ENCODE measurements around the gene CPNE6. TPM values are rescaled to one million over a fixed set of nuclear protein-coding genes. Genes with fewer than 3 reads are reported as not detected.

CPNE6 gene
- total RNA-seq, 1 donor from 2014 or later, result not detected

DNA sequence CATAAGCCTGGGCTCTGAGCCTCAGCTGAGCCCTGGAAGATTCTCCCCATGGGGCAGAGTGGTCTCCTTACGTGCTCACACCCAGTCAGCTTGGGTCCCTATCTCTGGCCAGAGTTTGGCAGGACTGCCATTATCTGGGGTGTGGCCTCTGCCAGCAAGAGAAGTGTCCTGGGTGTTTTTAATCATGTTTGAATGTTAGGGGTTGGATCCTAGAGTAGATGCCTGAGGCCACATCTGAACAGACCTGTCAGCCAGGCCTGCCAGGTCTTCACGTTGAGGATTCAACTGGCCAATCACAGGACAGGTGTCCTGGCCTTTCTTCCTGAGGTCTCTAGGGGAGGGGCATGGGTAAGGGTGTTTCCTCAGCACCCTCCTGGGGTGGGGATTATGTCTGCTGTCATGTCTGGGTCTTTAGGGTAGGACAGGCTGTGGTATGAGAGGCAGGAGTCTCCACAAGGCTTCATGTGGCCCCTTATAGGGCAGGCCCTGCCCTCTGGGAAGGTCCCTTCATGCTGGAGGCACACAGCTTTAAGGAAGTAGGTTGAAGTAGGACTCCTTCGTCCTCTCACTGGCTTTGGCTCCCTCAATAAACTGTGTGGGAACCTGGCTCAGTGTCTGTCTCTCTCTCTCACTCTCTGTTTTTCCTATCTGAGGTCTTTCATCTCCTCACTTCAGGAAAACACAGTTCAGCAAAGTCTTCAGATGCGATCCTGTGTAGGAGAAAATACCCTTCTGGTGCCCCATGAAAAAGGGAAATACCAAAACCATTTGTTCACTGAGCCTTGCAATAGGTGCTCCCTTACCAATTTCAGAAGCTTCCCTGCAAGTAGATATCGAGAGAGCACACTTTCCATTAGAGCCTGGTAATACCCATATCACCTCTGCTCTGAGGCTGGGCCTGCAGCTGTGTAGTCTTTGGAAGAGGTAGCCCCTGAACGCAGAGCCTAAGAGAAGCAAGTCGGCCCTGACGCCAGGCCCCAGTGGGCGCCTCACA lies 52.4 kb downstream of the CPNE6 start:
- peaks cover 4% of the 10 kb centered on the region for H3K36me3 ChIP-seq (ENCODE audit: control insufficient read depth, insufficient read depth, low read length)
- H3K4me3 ChIP-seq (ENCODE audit: low read depth, low read length), result no peak overlapping the region
- TF ChIP-seq, protein P1, sequence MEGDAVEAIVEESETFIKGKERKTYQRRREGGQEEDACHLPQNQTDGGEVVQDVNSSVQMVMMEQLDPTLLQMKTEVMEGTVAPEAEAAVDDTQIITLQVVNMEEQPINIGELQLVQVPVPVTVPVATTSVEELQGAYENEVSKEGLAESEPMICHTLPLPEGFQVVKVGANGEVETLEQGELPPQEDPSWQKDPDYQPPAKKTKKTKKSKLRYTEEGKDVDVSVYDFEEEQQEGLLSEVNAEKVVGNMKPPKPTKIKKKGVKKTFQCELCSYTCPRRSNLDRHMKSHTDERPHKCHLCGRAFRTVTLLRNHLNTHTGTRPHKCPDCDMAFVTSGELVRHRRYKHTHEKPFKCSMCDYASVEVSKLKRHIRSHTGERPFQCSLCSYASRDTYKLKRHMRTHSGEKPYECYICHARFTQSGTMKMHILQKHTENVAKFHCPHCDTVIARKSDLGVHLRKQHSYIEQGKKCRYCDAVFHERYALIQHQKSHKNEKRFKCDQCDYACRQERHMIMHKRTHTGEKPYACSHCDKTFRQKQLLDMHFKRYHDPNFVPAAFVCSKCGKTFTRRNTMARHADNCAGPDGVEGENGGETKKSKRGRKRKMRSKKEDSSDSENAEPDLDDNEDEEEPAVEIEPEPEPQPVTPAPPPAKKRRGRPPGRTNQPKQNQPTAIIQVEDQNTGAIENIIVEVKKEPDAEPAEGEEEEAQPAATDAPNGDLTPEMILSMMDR (IDR thresholded peaks at IDR 0.05; ENCODE audit: insufficient read depth, low read length, poor library complexity, severe bottlenecking), result no peak
- DNase-seq (ENCODE audit: low read depth), result no peak
- no peaks in the 10 kb centered on the region for H3K27me3 ChIP-seq (ENCODE audit: control insufficient read depth, insufficient read depth, low read length)

GRCh38 chr14:24126939-24127338 lies 55.6 kb downstream of the CPNE6 start:
- no peak overlapping the region for H3K4me3 ChIP-seq (ENCODE audit: low read depth, low read length)
- H3K27me3 ChIP-seq (ENCODE audit: control insufficient read depth, insufficient read depth, low read length), result no peaks in the 10 kb centered on the region
- no peaks in the 10 kb centered on the region for H3K36me3 ChIP-seq (ENCODE audit: control insufficient read depth, insufficient read depth, low read length)
- DNase-seq (ENCODE audit: low read depth), result no peak
- TF ChIP-seq, protein P1 (IDR thresholded peaks at IDR 0.05; ENCODE audit: insufficient read depth, low read length, poor library complexity, severe bottlenecking), result no peak

GRCh38 chr14:24127673-24128072 lies 56.3 kb downstream of the CPNE6 start:
- no peaks in the 10 kb centered on the region for H3K36me3 ChIP-seq (ENCODE audit: control insufficient read depth, insufficient read depth, low read length)
- TF ChIP-seq, protein P1 (IDR thresholded peaks at IDR 0.05; ENCODE audit: insufficient read depth, low read length, poor library complexity, severe bottlenecking), result no peak
- no peak overlapping the region for H3K4me3 ChIP-seq (ENCODE audit: low read depth, low read length)
- no peak for DNase-seq (ENCODE audit: low read depth)
- no peaks in the 10 kb centered on the region for H3K27me3 ChIP-seq (ENCODE audit: control insufficient read depth, insufficient read depth, low read length)

Other genes with a start within 250 kb of the CPNE6 start
- 25.0 and 36.4 TPM in 2 replicates for gene DHRS4, start 117.8 kb upstream of the CPNE6 start, total RNA-seq
- 6.4 and 16.7 TPM in 2 replicates for gene DHRS4L2, start 82.6 kb upstream of the CPNE6 start, total RNA-seq
- 1.5 and 2.3 TPM in 2 replicates for gene CARMIL3, start 19.6 kb upstream of the CPNE6 start, total RNA-seq
- gene PCK2, start 22.7 kb downstream of the CPNE6 start, total RNA-seq, result 127 and 142 TPM in 2 replicates
- 63.3 and 83.9 TPM in 2 replicates for gene DCAF11, start 43.2 kb downstream of the CPNE6 start, total RNA-seq
- 3.6 and 4.8 TPM in 2 replicates for gene NRL, start 43.4 kb downstream of the CPNE6 start, total RNA-seq
- gene FITM1, start 59.1 kb downstream of the CPNE6 start, total RNA-seq, result not detected in 2 replicates
- gene PSME1, start 64.6 kb downstream of the CPNE6 start, total RNA-seq, result 216 and 234 TPM in 2 replicates
- 17.1 and 23.2 TPM in 2 replicates for gene EMC9, start 70.0 kb downstream of the CPNE6 start, total RNA-seq
- 110 and 115 TPM in 2 replicates for gene PSME2, start 75.0 kb downstream of the CPNE6 start, total RNA-seq
- gene RNF31, start 75.9 kb downstream of the CPNE6 start, total RNA-seq, result 70.7 and 77.0 TPM in 2 replicates
- gene IRF9, start 89.7 kb downstream of the CPNE6 start, total RNA-seq, result 66.5 and 71.3 TPM in 2 replicates
- 69.2 and 77.8 TPM in 2 replicates for gene REC8, start 100.5 kb downstream of the CPNE6 start, total RNA-seq
- gene IPO4, start 117.3 kb downstream of the CPNE6 start, total RNA-seq, result 59.3 and 67.2 TPM in 2 replicates
- gene TM9SF1, start 123.9 kb downstream of the CPNE6 start, total RNA-seq, result 55.6 and 58.1 TPM in 2 replicates
- gene TSSK4, start 134.1 kb downstream of the CPNE6 start, total RNA-seq, result not detected in 2 replicates
- gene CHMP4A, start 141.9 kb downstream of the CPNE6 start, total RNA-seq, result 92.8 and 112 TPM in 2 replicates
- 11.8 and 19.9 TPM in 2 replicates for gene MDP1, start 144.5 kb downstream of the CPNE6 start, total RNA-seq
- gene NEDD8, start 160.8 kb downstream of the CPNE6 start, total RNA-seq, result 157 and 180 TPM in 2 replicates
- 54.7 and 56.6 TPM in 2 replicates for gene GMPR2, start 161.4 kb downstream of the CPNE6 start, total RNA-seq
- 57.3 and 67.2 TPM in 2 replicates for gene TINF2, start 171.1 kb downstream of the CPNE6 start, total RNA-seq
- 3.1 and 12.3 TPM in 2 replicates for gene TGM1, start 191.6 kb downstream of the CPNE6 start, total RNA-seq
- 54.0 and 59.2 TPM in 2 replicates for gene RABGGTA, start 200.0 kb downstream of the CPNE6 start, total RNA-seq
- 44.9 and 48.5 TPM in 2 replicates for gene DHRS1, start 228.2 kb downstream of the CPNE6 start, total RNA-seq
- 27.1 and 28.7 TPM in 2 replicates for gene NOP9, start 228.3 kb downstream of the CPNE6 start, total RNA-seq
- 1.1 and 3.8 TPM in 2 replicates for gene CIDEB, start 236.4 kb downstream of the CPNE6 start, total RNA-seq
- 1.5 and 8.0 TPM in 2 replicates for gene LTB4R2, start 238.6 kb downstream of the CPNE6 start, total RNA-seq
- gene LTB4R, start 239.9 kb downstream of the CPNE6 start, total RNA-seq, result 2.8 and 4.7 TPM in 2 replicates

All from kidney epithelial cell (primary cell).